DND-41 (cell line): Measurements from ENCODE around the gene SORBS1.

Source experiments
- CTCF ChIP-seq: IDR thresholded peaks from 2 replicates; pipeline ENCODE4 v1.5.1; 2012; ENCODE audit warnings: borderline replicate concordance, low read length, moderate library complexity, mild to moderate bottlenecking; ENCODE audit not compliant: poor library complexity, severe bottlenecking; ENCODE audit errors: extremely low read depth
- EZH2 ChIP-seq: IDR thresholded peaks from 3 replicates; pipeline ENCODE4 v1.6.1; 2012; ENCODE audit warnings: borderline replicate concordance, low read depth, mild to moderate bottlenecking, moderate library complexity, low read length, inconsistent platforms; ENCODE audit not compliant: severe bottlenecking

DNA sequence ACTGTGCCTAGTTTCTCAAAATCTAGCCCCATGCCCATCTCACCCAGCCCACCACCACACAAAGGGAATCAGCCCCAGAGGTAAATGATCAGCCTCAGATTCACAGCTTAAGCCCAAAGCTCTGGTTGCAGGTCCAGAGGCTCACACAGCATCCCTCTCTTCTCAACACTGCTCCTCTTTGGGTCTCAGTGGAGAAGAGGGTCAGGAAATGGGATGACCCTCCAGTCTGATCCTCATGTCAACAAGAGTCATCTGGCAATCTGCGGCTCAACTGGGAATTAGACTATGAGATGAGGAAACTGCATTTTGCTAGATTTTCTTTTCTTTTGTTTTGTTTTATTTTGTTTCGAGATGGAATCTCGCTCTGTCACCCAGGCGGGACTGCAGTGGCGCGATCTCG lies 144.2 kb downstream of the SORBS1 start:
- TF ChIP-seq EZH2 (no peak), CTCF (no peak)
